IPS-18a (cell line): ENCODE data around the gene OR51G1.

Source experiments
- H3K27ac ChIP-seq: one replicate; pipeline ENCODE4 v1.5.1; 2013; ENCODE audit warnings: low read length
- H3K27me3 ChIP-seq: one replicate; pipeline ENCODE4 v1.6.1; 2013; ENCODE audit warnings: mild to moderate bottlenecking, low read length; ENCODE audit not compliant: control insufficient read depth, insufficient read depth
- H3K36me3 ChIP-seq: one replicate; pipeline ENCODE4 v1.6.1; 2013; ENCODE audit warnings: low read depth, low read length; ENCODE audit not compliant: control insufficient read depth
- H3K4me1 ChIP-seq: one replicate; pipeline ENCODE4 v1.6.1; 2013; ENCODE audit warnings: low read depth, low read length; ENCODE audit not compliant: control insufficient read depth
- H3K4me3 ChIP-seq: one replicate; pipeline ENCODE4 v1.5.1; 2013; ENCODE audit warnings: low read length
- H3K9ac ChIP-seq: one replicate; pipeline ENCODE4 v1.6.1; 2013; ENCODE audit warnings: mild to moderate bottlenecking, low read length, moderate library complexity
- H3K9me3 ChIP-seq: one replicate; pipeline ENCODE4 v1.6.1; 2013; ENCODE audit warnings: low read depth, low read length; ENCODE audit not compliant: control insufficient read depth

The OR51G1 gene

GRCh38 chr11:4916581-4916980 lies 7.6 kb downstream of the OR51G1 start:
- H3K4me1 ChIP-seq, result no peaks in the 10 kb centered on the region
- H3K9ac ChIP-seq, result no peak overlapping the region
- no peak overlapping the region for H3K27ac ChIP-seq
- no peak overlapping the region for H3K4me3 ChIP-seq
- no peaks in the 10 kb centered on the region for H3K36me3 ChIP-seq
- H3K9me3 ChIP-seq, result no peaks in the 10 kb centered on the region
- no peaks in the 10 kb centered on the region for H3K27me3 ChIP-seq

- Histone ChIP-seq H3K27ac (no peak within 1 kb of the TSS), H3K36me3 (no peaks in the 10 kb centered on the region), H3K4me3 (no peak within 1 kb of the TSS), H3K4me1 (no peaks in the 10 kb centered on the region), H3K27me3 (no peaks in the 10 kb centered on the region), H3K9ac (no peak within 1 kb of the TSS), H3K9me3 (no peaks in the 10 kb centered on the region)
Observed at GRCh38 chr11:4903484-4903883, 20.7 kb downstream of the OR51G1 start, which contains the start of gene OR51A7. Gene OR51A7 (plus strand): TSS chr11:4903783. CDS start chr11:4907370, 3,587 bp downstream.

- Histone ChIP-seq H3K4me1 (no peaks in the 10 kb centered on the region), H3K9ac (no peak overlapping the region), H3K4me3 (no peak overlapping the region), H3K27ac (no peak overlapping the region), H3K36me3 (no peaks in the 10 kb centered on the region), H3K9me3 (no peaks in the 10 kb centered on the region), H3K27me3 (no peaks in the 10 kb centered on the region)
Observed at GRCh38 chr11:4891996-4892640, 32.0 kb downstream of the OR51G1 start.

- no peaks in the 10 kb centered on the region for H3K9me3 ChIP-seq
- no peak overlapping the region for H3K9ac ChIP-seq
- no peaks in the 10 kb centered on the region for H3K36me3 ChIP-seq
- no peaks in the 10 kb centered on the region for H3K4me1 ChIP-seq
- no peak overlapping the region for H3K27ac ChIP-seq
- no peak overlapping the region for H3K4me3 ChIP-seq
- H3K27me3 ChIP-seq, result no peaks in the 10 kb centered on the region
Observed at GRCh38 chr11:4890279-4890678, 33.9 kb downstream of the OR51G1 start.

- Histone ChIP-seq H3K36me3 (no peaks in the 10 kb centered on the region), H3K27me3 (no peaks in the 10 kb centered on the region), H3K9me3 (no peaks in the 10 kb centered on the region)
Observed at GRCh38 chr11:4887591-4887990, 36.5 kb downstream of the OR51G1 start.

GRCh38 chr11:4886186-4886585 lies 38.0 kb downstream of the OR51G1 start:
- Histone ChIP-seq H3K27me3 (no peaks in the 10 kb centered on the region), H3K36me3 (no peaks in the 10 kb centered on the region), H3K4me1 (no peaks in the 10 kb centered on the region), H3K4me3 (no peak overlapping the region), H3K9ac (no peak overlapping the region), H3K9me3 (no peaks in the 10 kb centered on the region), H3K27ac (no peak overlapping the region)

More at GRCh38 chr11:4887591-4887990, 36.5 kb downstream of the OR51G1 start:
- no peak overlapping the region for H3K9ac ChIP-seq
- H3K4me1 ChIP-seq, result no peaks in the 10 kb centered on the region
- H3K4me3 ChIP-seq, result no peak overlapping the region
- H3K27ac ChIP-seq, result no peak overlapping the region

GRCh38 chr11:4884361-4884760 lies 39.8 kb downstream of the OR51G1 start:
- Histone ChIP-seq H3K9me3 (no peaks in the 10 kb centered on the region), H3K27me3 (no peaks in the 10 kb centered on the region), H3K4me3 (no peak overlapping the region), H3K36me3 (no peaks in the 10 kb centered on the region), H3K27ac (no peak overlapping the region), H3K4me1 (no peaks in the 10 kb centered on the region), H3K9ac (no peak overlapping the region)

GRCh38 chr11:4882543-4882942 lies 41.6 kb downstream of the OR51G1 start:
- no peaks in the 10 kb centered on the region for H3K9me3 ChIP-seq
- H3K9ac ChIP-seq, result no peak overlapping the region

GRCh38 chr11:4881860-4882500 lies 42.2 kb downstream of the OR51G1 start, which contains the start of gene OR51T1:
Gene OR51T1 (plus strand): TSS chr11:4881900. CDS start chr11:4881900, 0 bp downstream.
- Histone ChIP-seq H3K4me3 (no peak within 1 kb of the TSS), H3K4me1 (no peaks in the 10 kb centered on the region)

More at GRCh38 chr11:4882543-4882942, 41.6 kb downstream of the OR51G1 start:
- H3K27me3 ChIP-seq, result no peaks in the 10 kb centered on the region
- no peaks in the 10 kb centered on the region for H3K4me1 ChIP-seq
- no peak overlapping the region for H3K4me3 ChIP-seq
- H3K27ac ChIP-seq, result no peak overlapping the region
- no peaks in the 10 kb centered on the region for H3K36me3 ChIP-seq

GRCh38 chr11:4881188-4881587 lies 43.0 kb downstream of the OR51G1 start:
- Histone ChIP-seq H3K9me3 (no peaks in the 10 kb centered on the region), H3K36me3 (no peaks in the 10 kb centered on the region), H3K4me3 (no peak overlapping the region), H3K4me1 (no peaks in the 10 kb centered on the region), H3K9ac (no peak overlapping the region), H3K27ac (no peak overlapping the region), H3K27me3 (no peaks in the 10 kb centered on the region)

More at GRCh38 chr11:4881860-4882500, 42.2 kb downstream of the OR51G1 start, which contains the start of gene OR51T1:
- H3K27ac ChIP-seq, result no peak within 1 kb of the TSS
- H3K27me3 ChIP-seq, result no peaks in the 10 kb centered on the region
- no peak within 1 kb of the TSS for H3K9ac ChIP-seq
- no peaks in the 10 kb centered on the region for H3K36me3 ChIP-seq
- H3K9me3 ChIP-seq, result no peaks in the 10 kb centered on the region
